ENCODE measurements around the gene BYSL. TPM values are rescaled to one million over a fixed set of nuclear protein-coding genes. Genes with fewer than 3 reads are reported as not detected.

BYSL gene
- total RNA-seq, 2 experiments from 2014 or later = 83.7 to 85.2 TPM

GRCh38 chr6:41937861-41938574, 16.7 kb downstream of the BYSL start:
- POLR2A ChIA-PET = interaction anchor here (1.3 to 1.6 kb wide), 3 partner anchors 17 to 103 kb away, joined by 3 to 7 read pairs (median 4); partner anchors contain the start of genes BYSL and MED20
- CTCF ChIA-PET = interaction anchor here (1.3 to 17.2 kb wide), 5 partner anchors 8 to 151 kb away, joined by 4 to 221 read pairs (median 5); partner anchors contain the start of genes BYSL, MED20, TAF8 and TOMM6

GRCh38 chr6:41938590-41939175, 17.4 kb downstream of the BYSL start:
- ChIA-PET POLR2A (interaction anchor here (0.5 to 1.6 kb wide), 8 partner anchors 10 to 150 kb away, joined by 3 to 7 read pairs (median 4); partner anchors contain the start of genes BYSL and MED20), CTCF (interaction anchor here (0.8 to 17.2 kb wide), 8 partner anchors 9 to 151 kb away, joined by 3 to 221 read pairs (median 4); partner anchors contain the start of genes BYSL, MED20, TAF8 and TOMM6)

GRCh38 chr6:41939176-41939847, 18.0 kb downstream of the BYSL start:
- ChIA-PET POLR2A (interaction anchor here (0.5 to 1.8 kb wide), 11 partner anchors 10 to 151 kb away, joined by 3 to 7 read pairs (median 4); partner anchors contain the start of genes BYSL and MED20), CTCF (interaction anchor here (0.8 to 17.2 kb wide), 9 partner anchors 9 to 152 kb away, joined by 3 to 221 read pairs (median 4); partner anchors contain the start of genes BYSL, MED20, TAF8 and TOMM6)

GRCh38 chr6:41939848-41940758, 18.8 kb downstream of the BYSL start:
- ChIA-PET POLR2A (interaction anchor here (0.7 to 1.8 kb wide), 10 partner anchors 11 to 108 kb away, joined by 3 to 7 read pairs (median 4); partner anchors contain the start of genes BYSL and MED20), CTCF (interaction anchor here (0.8 to 17.2 kb wide), 9 partner anchors 10 to 156 kb away, joined by 3 to 221 read pairs (median 4); partner anchors contain the start of genes BYSL, MED20, TAF8 and USP49)

- ChIA-PET CTCF (interaction anchor here (0.9 to 17.2 kb wide), 6 partner anchors 19 to 156 kb away, joined by 3 to 221 read pairs (median 3); partner anchors contain the start of genes BYSL, MED20, TAF8 and TOMM6), POLR2A (interaction anchor here (1.1 to 1.8 kb wide), 6 partner anchors 20 to 108 kb away, joined by 3 to 7 read pairs (median 4); partner anchors contain the start of genes BYSL and MED20)
Observed at GRCh38 chr6:41940759-41941279, 19.5 kb downstream of the BYSL start.

- ChIA-PET POLR2A (interaction anchor here (0.6 to 1.8 kb wide), 9 partner anchors 16 to 107 kb away, joined by 3 to 7 read pairs (median 4); partner anchors contain the start of genes BYSL and MED20), CTCF (interaction anchor here (0.8 to 17.2 kb wide), 8 partner anchors 9 to 154 kb away, joined by 3 to 221 read pairs (median 3); partner anchors contain the start of genes BYSL, MED20, TAF8 and TOMM6)
Observed at GRCh38 chr6:41941280-41942066, 20.2 kb downstream of the BYSL start, which contains the start of gene CCND3. Gene CCND3 (minus strand): TSS chr6:41941808. CDS start chr6:41941649, 159 bp downstream.

- POLR2A ChIA-PET = interaction anchor here (0.6 to 1.5 kb wide), 10 partner anchors 10 to 120 kb away, joined by 3 to 6 read pairs (median 4); partner anchors contain the start of genes BYSL and MED20
Observed at GRCh38 chr6:41942067-41942851, 21.0 kb downstream of the BYSL start.

GRCh38 chr6:41942882-41943281, 21.6 kb downstream of the BYSL start:
- POLR2A ChIA-PET = interaction anchor here (0.6 to 1.2 kb wide), 5 partner anchors 9 to 97 kb away, joined by 3 to 6 read pairs (median 4); partner anchors contain the start of genes BYSL and MED20

More at GRCh38 chr6:41942067-41942851, 21.0 kb downstream of the BYSL start:
- CTCF ChIA-PET = interaction anchor here (0.6 to 17.2 kb wide), 12 partner anchors 8 to 653 kb away, joined by 3 to 221 read pairs (median 3); partner anchors contain the start of genes BYSL, MED20, TAF8 and TOMM6

GRCh38 chr6:41943456-41943855, 22.2 kb downstream of the BYSL start:
- ChIA-PET POLR2A (interaction anchor here (0.6 kb wide), 1 partner anchor 26 kb away, joined by 3 read pairs; no protein-coding TSS in a partner anchor), CTCF (interaction anchor here (1.0 to 17.2 kb wide), 4 partner anchors 10 to 102 kb away, joined by 3 to 221 read pairs (median 4); partner anchors contain the start of gene TAF8)

More at GRCh38 chr6:41942882-41943281, 21.6 kb downstream of the BYSL start:
- CTCF ChIA-PET = interaction anchor here (0.6 to 17.2 kb wide), 8 partner anchors 11 to 653 kb away, joined by 3 to 221 read pairs (median 3); partner anchors contain the start of genes BYSL, MED20 and TAF8

- ChIA-PET CTCF (no interaction called here), POLR2A (no interaction called here)
Observed at GRCh38 chr6:41947581-41948220, 26.4 kb downstream of the BYSL start.

GRCh38 chr6:41954668-41955067, 33.4 kb downstream of the BYSL start:
- ChIA-PET CTCF (interaction anchor here (1.0 kb wide), 1 partner anchor 9 kb away, joined by 3 read pairs; no protein-coding TSS in a partner anchor), POLR2A (no interaction called here)

GRCh38 chr6:41955412-41955811, 34.1 kb downstream of the BYSL start:
- CTCF ChIA-PET = interaction anchor here (1.0 kb wide), 1 partner anchor 8 kb away, joined by 3 read pairs; no protein-coding TSS in a partner anchor
- POLR2A ChIA-PET = no interaction called here

GRCh38 chr6:41957117-41957516, 35.8 kb downstream of the BYSL start:
- ChIA-PET CTCF (interaction anchor here (1.7 kb wide), 1 partner anchor 14 kb away, joined by 6 read pairs; no protein-coding TSS in a partner anchor), POLR2A (interaction anchor here (0.6 kb wide), 3 partner anchors 12 to 1564 kb away, joined by 3 to 6 read pairs (median 5); no protein-coding TSS in a partner anchor)
